Liver (tissue), 3 donors: ENCODE results near the gene LGALS7.

Source experiments
- EGR1 ChIP-seq, 2 donors: IDR thresholded peaks; 2 replicates each; pipeline ENCODE4 v1.6.1; 2016 to 2018; ENCODE audit warnings: antibody characterized with exemption in 2 of 2, low read depth in 2 of 2
- JUND ChIP-seq, 2 donors: IDR thresholded peaks; 2 replicates each; pipeline ENCODE4 v1.6.1; 2016; ENCODE audit warnings: antibody characterized with exemption in 2 of 2
- RAD21 ChIP-seq, 2 donors: IDR thresholded peaks; 2 replicates each; pipeline ENCODE4 v1.6.1; 2016; ENCODE audit warnings: antibody characterized with exemption in 2 of 2, mild to moderate bottlenecking in 2 of 2
- TAF1 ChIP-seq: conservative IDR thresholded peaks from 2 replicates; pipeline ENCODE4 v1.6.1; 2016; ENCODE audit warnings: antibody characterized with exemption, mild to moderate bottlenecking
- YY1 ChIP-seq: IDR thresholded peaks from 2 replicates; pipeline ENCODE4 v1.6.1; 2016; ENCODE audit warnings: antibody characterized with exemption, mild to moderate bottlenecking
- TF ChIP-seq, protein P1 (sequence below): fragments of 150-350 bp; IDR thresholded peaks from 2 replicates; pipeline ENCODE4 v1.5.1; 2017; ENCODE audit warnings: improper control_type of control experiment, low read depth, low read length; ENCODE audit not compliant: missing input control
- TF ChIP-seq, protein P2 (sequence below): IDR thresholded peaks from 2 replicates; pipeline ENCODE4 v1.6.1; 2016; ENCODE audit warnings: antibody characterized with exemption
- TF ChIP-seq, protein P3 (sequence below): IDR thresholded peaks from 2 replicates; pipeline ENCODE4 v1.6.1; 2016; ENCODE audit warnings: antibody characterized with exemption
- TF ChIP-seq, protein P4 (sequence below): IDR thresholded peaks from 2 replicates; pipeline ENCODE4 v1.6.1; 2016; ENCODE audit warnings: antibody characterized with exemption, mild to moderate bottlenecking
- donor health status: healthy.
- donor health status: healthy.

DNA sequence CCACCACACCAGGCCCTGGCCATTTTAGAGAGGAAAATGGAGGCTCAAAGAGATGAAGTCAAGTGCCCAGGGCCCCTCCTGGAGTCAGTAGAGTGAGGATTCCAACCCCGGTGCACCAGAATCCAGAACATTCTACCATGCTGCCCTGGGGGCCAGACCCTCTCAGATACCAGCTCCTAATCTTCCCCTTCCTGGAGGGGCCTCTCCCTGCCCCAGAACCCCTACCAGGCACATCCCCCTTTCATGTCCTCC lies 40.1 kb downstream of the LGALS7 start:
- TF ChIP-seq RAD21 (IDR thresholded peaks at IDR 0.05), result no peak
- TF ChIP-seq, protein P1, sequence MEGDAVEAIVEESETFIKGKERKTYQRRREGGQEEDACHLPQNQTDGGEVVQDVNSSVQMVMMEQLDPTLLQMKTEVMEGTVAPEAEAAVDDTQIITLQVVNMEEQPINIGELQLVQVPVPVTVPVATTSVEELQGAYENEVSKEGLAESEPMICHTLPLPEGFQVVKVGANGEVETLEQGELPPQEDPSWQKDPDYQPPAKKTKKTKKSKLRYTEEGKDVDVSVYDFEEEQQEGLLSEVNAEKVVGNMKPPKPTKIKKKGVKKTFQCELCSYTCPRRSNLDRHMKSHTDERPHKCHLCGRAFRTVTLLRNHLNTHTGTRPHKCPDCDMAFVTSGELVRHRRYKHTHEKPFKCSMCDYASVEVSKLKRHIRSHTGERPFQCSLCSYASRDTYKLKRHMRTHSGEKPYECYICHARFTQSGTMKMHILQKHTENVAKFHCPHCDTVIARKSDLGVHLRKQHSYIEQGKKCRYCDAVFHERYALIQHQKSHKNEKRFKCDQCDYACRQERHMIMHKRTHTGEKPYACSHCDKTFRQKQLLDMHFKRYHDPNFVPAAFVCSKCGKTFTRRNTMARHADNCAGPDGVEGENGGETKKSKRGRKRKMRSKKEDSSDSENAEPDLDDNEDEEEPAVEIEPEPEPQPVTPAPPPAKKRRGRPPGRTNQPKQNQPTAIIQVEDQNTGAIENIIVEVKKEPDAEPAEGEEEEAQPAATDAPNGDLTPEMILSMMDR, result no peak
- TF ChIP-seq, protein P2, sequence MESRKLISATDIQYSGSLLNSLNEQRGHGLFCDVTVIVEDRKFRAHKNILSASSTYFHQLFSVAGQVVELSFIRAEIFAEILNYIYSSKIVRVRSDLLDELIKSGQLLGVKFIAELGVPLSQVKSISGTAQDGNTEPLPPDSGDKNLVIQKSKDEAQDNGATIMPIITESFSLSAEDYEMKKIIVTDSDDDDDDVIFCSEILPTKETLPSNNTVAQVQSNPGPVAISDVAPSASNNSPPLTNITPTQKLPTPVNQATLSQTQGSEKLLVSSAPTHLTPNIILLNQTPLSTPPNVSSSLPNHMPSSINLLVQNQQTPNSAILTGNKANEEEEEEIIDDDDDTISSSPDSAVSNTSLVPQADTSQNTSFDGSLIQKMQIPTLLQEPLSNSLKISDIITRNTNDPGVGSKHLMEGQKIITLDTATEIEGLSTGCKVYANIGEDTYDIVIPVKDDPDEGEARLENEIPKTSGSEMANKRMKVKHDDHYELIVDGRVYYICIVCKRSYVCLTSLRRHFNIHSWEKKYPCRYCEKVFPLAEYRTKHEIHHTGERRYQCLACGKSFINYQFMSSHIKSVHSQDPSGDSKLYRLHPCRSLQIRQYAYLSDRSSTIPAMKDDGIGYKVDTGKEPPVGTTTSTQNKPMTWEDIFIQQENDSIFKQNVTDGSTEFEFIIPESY, result no peak
- no peak for TF ChIP-seq JUND (IDR thresholded peaks at IDR 0.05)
- TF ChIP-seq, protein P3, sequence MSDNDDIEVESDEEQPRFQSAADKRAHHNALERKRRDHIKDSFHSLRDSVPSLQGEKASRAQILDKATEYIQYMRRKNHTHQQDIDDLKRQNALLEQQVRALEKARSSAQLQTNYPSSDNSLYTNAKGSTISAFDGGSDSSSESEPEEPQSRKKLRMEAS, result no peak
- TF ChIP-seq EGR1 (IDR thresholded peaks at IDR 0.05; ENCODE audit: low read depth in 2 of 2), result no peak
- no peak for TF ChIP-seq TAF1
- TF ChIP-seq, protein P4, sequence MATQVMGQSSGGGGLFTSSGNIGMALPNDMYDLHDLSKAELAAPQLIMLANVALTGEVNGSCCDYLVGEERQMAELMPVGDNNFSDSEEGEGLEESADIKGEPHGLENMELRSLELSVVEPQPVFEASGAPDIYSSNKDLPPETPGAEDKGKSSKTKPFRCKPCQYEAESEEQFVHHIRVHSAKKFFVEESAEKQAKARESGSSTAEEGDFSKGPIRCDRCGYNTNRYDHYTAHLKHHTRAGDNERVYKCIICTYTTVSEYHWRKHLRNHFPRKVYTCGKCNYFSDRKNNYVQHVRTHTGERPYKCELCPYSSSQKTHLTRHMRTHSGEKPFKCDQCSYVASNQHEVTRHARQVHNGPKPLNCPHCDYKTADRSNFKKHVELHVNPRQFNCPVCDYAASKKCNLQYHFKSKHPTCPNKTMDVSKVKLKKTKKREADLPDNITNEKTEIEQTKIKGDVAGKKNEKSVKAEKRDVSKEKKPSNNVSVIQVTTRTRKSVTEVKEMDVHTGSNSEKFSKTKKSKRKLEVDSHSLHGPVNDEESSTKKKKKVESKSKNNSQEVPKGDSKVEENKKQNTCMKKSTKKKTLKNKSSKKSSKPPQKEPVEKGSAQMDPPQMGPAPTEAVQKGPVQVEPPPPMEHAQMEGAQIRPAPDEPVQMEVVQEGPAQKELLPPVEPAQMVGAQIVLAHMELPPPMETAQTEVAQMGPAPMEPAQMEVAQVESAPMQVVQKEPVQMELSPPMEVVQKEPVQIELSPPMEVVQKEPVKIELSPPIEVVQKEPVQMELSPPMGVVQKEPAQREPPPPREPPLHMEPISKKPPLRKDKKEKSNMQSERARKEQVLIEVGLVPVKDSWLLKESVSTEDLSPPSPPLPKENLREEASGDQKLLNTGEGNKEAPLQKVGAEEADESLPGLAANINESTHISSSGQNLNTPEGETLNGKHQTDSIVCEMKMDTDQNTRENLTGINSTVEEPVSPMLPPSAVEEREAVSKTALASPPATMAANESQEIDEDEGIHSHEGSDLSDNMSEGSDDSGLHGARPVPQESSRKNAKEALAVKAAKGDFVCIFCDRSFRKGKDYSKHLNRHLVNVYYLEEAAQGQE, result no peak
- no peak for TF ChIP-seq YY1
